Caco-2 (cell line): ENCODE measurements around the gene GRK3. TPM values are rescaled to one million over a fixed set of nuclear protein-coding genes. Genes with fewer than 3 reads are reported as not detected.

ENCODE experiments used
- BruUV-seq: library from RNA; stranded (reverse); fragments of 400-500 nt; replicated peaks from 2 replicates; lab custom pipeline; 2021; lab: Mats Ljungman, UMichigan
- CTCF ChIA-PET: fragments of 300-600 bp; sonication (Branson Sonifier 250); formaldehyde crosslinking; loops from one replicate; lab custom pipeline; 2022; ENCODE audit warnings: antibody characterized with exemption; lab: Charles Lee
- POLR2A ChIA-PET: fragments of 300-600 bp; sonication (Branson Sonifier 250); formaldehyde crosslinking; loops from one replicate; lab custom pipeline; 2022; ENCODE audit warnings: antibody characterized with exemption; lab: Charles Lee
- DNase-seq, 2 experiments: peaks; one replicate each; pipeline versions ENCODE4 v3.0.0 to v3.0.0-alpha.2; 2020 to 2022
- H3K27me3 ChIP-seq: replicated peaks from 2 replicates; pipeline ENCODE4 v1.6.0; 2011; ENCODE audit warnings: low read length; ENCODE audit not compliant: control insufficient read depth, insufficient read depth
- H3K36me3 ChIP-seq: 2 replicates; pipeline ENCODE4 v1.5.1; 2011; ENCODE audit warnings: low read length; ENCODE audit not compliant: control insufficient read depth, insufficient read depth
- H3K4me1 ChIP-seq: fragments of 250-450 bp; sonication (Bioruptor Pico); 2 replicates; pipeline ENCODE4 v1.5.1; 2020; ENCODE audit warnings: mild to moderate bottlenecking
- H3K4me3 ChIP-seq: 2 replicates; pipeline ENCODE4 v1.5.1; 2011; ENCODE audit warnings: low read depth, mild to moderate bottlenecking, control low read depth, low read length
- H3K9me3 ChIP-seq: fragments of 250-450 bp; sonication (Bioruptor Pico); 2 replicates; pipeline ENCODE4 v1.5.1; 2020; ENCODE audit warnings: mild to moderate bottlenecking, moderate library complexity
- H3K27ac Mint-ChIP-seq: one replicate; pipeline ENCODE4 v1.8.0; 2022; ENCODE audit warnings: mixed read lengths; ENCODE audit not compliant: unreplicated experiment
- H3K27me3 Mint-ChIP-seq: one replicate; pipeline ENCODE4 v1.8.0; 2022; ENCODE audit warnings: mixed read lengths; ENCODE audit not compliant: insufficient read depth, unreplicated experiment
- H3K36me3 Mint-ChIP-seq: one replicate; pipeline ENCODE4 v1.8.0; 2022; ENCODE audit warnings: mild to moderate bottlenecking, mixed read lengths; ENCODE audit not compliant: insufficient read depth, unreplicated experiment
- H3K4me1 Mint-ChIP-seq: one replicate; pipeline ENCODE4 v1.8.0; 2022; ENCODE audit warnings: low read depth, mixed read lengths; ENCODE audit not compliant: unreplicated experiment
- H3K4me3 Mint-ChIP-seq: one replicate; pipeline ENCODE4 v1.8.0; 2022; ENCODE audit warnings: mild to moderate bottlenecking, moderate library complexity, mixed read lengths; ENCODE audit not compliant: unreplicated experiment
- H3K9me3 Mint-ChIP-seq: one replicate; pipeline ENCODE4 v1.8.0; 2022; ENCODE audit warnings: mixed read lengths; ENCODE audit not compliant: unreplicated experiment
- intact Hi-C: fragments of 100-400 bp; cut with micrococcal nuclease; formaldehyde crosslinking; loops from one replicate; pipeline ENCODE4 v1.10.0; 2022; ENCODE audit not compliant: unreplicated experiment
- total RNA-seq: library from RNA; stranded (reverse); gene quantifications from 2 replicates; pipeline ENCODE4 v1.2.3, GENCODE V29; 2022
- TF ChIP-seq, protein P1 (sequence below), 2 experiments: fragments of 200-600 bp in 1 of 2; IDR thresholded peaks; 1 replicate in 1 of 2; 2 replicates in 1 of 2; pipeline versions ENCODE4 v1.5.1 to v1.8.0; 2011 to 2022; ENCODE audit warnings: antibody characterized with exemption in 1 of 2, control low read depth in 1 of 2, inconsistent platforms in 1 of 2, low read depth in 1 of 2, low read length in 1 of 2, mild to moderate bottlenecking in 1 of 2, moderate library complexity in 1 of 2; ENCODE audit not compliant: insufficient read depth in 1 of 2, severe bottlenecking in 1 of 2, unreplicated experiment in 1 of 2

The GRK3 gene
- total RNA-seq, 1 experiment from 2014 or later = 9.7 TPM

- Histone ChIP-seq H3K9me3 (no peaks in the 10 kb centered on the region), H3K27me3 (no peaks in the 10 kb centered on the region), H3K4me3 (no peak overlapping the region), H3K36me3 (no peaks in the 10 kb centered on the region), H3K4me1 (no peaks in the 10 kb centered on the region)
- Mint-ChIP-seq H3K9me3 (no peaks in the 10 kb centered on the region), H3K27ac (no peak overlapping the region), H3K4me1 (no peaks in the 10 kb centered on the region), H3K36me3 (peaks cover 6% of the 10 kb centered on the region), H3K4me3 (no peak overlapping the region), H3K27me3 (no peaks in the 10 kb centered on the region)
- ChIA-PET CTCF (no interaction called here), POLR2A (no interaction called here)
- intact Hi-C loops = no loop called here
- no peak for DNase-seq
- TF ChIP-seq, protein P1, sequence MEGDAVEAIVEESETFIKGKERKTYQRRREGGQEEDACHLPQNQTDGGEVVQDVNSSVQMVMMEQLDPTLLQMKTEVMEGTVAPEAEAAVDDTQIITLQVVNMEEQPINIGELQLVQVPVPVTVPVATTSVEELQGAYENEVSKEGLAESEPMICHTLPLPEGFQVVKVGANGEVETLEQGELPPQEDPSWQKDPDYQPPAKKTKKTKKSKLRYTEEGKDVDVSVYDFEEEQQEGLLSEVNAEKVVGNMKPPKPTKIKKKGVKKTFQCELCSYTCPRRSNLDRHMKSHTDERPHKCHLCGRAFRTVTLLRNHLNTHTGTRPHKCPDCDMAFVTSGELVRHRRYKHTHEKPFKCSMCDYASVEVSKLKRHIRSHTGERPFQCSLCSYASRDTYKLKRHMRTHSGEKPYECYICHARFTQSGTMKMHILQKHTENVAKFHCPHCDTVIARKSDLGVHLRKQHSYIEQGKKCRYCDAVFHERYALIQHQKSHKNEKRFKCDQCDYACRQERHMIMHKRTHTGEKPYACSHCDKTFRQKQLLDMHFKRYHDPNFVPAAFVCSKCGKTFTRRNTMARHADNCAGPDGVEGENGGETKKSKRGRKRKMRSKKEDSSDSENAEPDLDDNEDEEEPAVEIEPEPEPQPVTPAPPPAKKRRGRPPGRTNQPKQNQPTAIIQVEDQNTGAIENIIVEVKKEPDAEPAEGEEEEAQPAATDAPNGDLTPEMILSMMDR (IDR thresholded peaks at IDR 0.05; ENCODE audit: insufficient read depth in 1 of 2, low read depth in 1 of 2, low read length in 1 of 2, severe bottlenecking in 1 of 2, unreplicated experiment in 1 of 2) = no peak
- no TSS peak for BruUV-seq
These were observed 134.5 kb downstream of the GRK3 start for GRCh38 chr22:25698978-25699377.

DNA sequence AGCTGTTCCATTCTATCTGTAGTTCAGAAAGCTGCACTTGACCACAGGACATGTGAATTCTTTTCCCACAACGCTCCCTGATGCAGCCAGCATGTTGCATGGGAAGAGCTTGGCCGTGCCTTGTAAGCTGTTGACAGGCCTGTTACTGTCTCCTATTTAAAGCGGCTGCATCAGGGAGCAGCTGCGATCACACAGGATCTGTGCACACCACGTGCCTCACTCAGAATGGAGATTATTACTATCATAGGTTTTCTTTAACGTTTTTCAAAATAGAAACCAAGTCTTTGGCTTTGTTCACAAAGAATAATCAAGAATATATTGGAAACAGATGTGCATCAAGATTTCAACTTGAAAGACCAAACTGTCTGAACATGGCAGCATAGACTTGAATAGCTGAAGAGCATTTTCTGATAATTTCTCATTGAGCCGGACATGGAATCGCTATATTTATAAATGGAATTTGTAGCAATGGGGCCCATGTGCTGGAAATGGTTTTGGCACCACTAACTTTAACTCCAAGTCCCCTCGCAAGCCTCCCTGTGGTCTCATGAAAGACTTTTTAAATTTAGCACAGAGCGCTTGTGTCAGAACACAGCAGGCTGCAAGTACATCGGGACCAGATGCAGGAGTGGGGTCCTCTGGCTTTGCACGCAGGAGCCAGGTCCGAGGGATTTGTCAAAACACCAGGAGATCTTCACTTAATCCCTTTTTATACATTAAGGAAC, 136.7 kb downstream of the GRK3 start:
- Mint-ChIP-seq H3K27me3 (no peaks in the 10 kb centered on the region), H3K4me1 (no peaks in the 10 kb centered on the region), H3K27ac (no peak overlapping the region), H3K4me3 (no peak overlapping the region), H3K36me3 (peaks cover 6% of the 10 kb centered on the region), H3K9me3 (no peaks in the 10 kb centered on the region)
- intact Hi-C loops = loop anchor here (5.0 kb wide), 1 partner anchor 71 kb away; no protein-coding TSS in a partner anchor
- no peaks in the 10 kb centered on the region for H3K4me1 ChIP-seq
- H3K36me3 ChIP-seq = no peaks in the 10 kb centered on the region
- POLR2A ChIA-PET = no interaction called here
- DNase-seq = no peak
- CTCF ChIA-PET = no interaction called here
- H3K27me3 ChIP-seq = no peaks in the 10 kb centered on the region
- TF ChIP-seq, protein P1 (IDR thresholded peaks at IDR 0.05; ENCODE audit: insufficient read depth in 1 of 2, low read depth in 1 of 2, low read length in 1 of 2, severe bottlenecking in 1 of 2, unreplicated experiment in 1 of 2) = no peak
- no peak overlapping the region for H3K4me3 ChIP-seq
- no TSS peak for BruUV-seq
- H3K9me3 ChIP-seq = no peaks in the 10 kb centered on the region

GRCh38 chr22:25702040-25702439, 137.6 kb downstream of the GRK3 start:
- POLR2A ChIA-PET = no interaction called here
- no peak overlapping the region for H3K4me3 Mint-ChIP-seq
- no peaks in the 10 kb centered on the region for H3K4me1 Mint-ChIP-seq
- intact Hi-C loops = loop anchor here (5.0 kb wide), 1 partner anchor 70 kb away; no protein-coding TSS in a partner anchor
- CTCF ChIA-PET = interaction anchor here (1.4 kb wide), 1 partner anchor 239 kb away, joined by 7 read pairs; no protein-coding TSS in a partner anchor
- H3K9me3 ChIP-seq = no peaks in the 10 kb centered on the region
- no peaks in the 10 kb centered on the region for H3K27me3 ChIP-seq
- H3K36me3 Mint-ChIP-seq = peaks cover 6% of the 10 kb centered on the region
- no peak overlapping the region for H3K27ac Mint-ChIP-seq
- DNase-seq = no peak
- no peaks in the 10 kb centered on the region for H3K9me3 Mint-ChIP-seq
- H3K36me3 ChIP-seq = no peaks in the 10 kb centered on the region
- H3K27me3 Mint-ChIP-seq = no peaks in the 10 kb centered on the region
- H3K4me3 ChIP-seq = no peak overlapping the region
- BruUV-seq = no TSS peak
- no peaks in the 10 kb centered on the region for H3K4me1 ChIP-seq
- TF ChIP-seq, protein P1 (IDR thresholded peaks at IDR 0.05; ENCODE audit: insufficient read depth in 1 of 2, low read depth in 1 of 2, low read length in 1 of 2, severe bottlenecking in 1 of 2, unreplicated experiment in 1 of 2) = no peak
